Measurements from ENCODE around the gene NBPF1. TPM values are rescaled to one million over a fixed set of nuclear protein-coding genes. Genes with fewer than 3 reads are reported as not detected.
"Not testable (repeated sequence)": the region's sequence is repeated elsewhere in the genome, so short reads cannot be mapped to it uniquely, and the experiment has no call there.

NBPF1 gene
- total RNA-seq, 1 donor from 2014 or later: 12.6 TPM

- peak; percentile 73 for DNase-seq (ENCODE audit: low spot score)
- intact Hi-C loops (cut with DNase I): not testable (repeated sequence)
Measured at GRCh38 chr1:16609761-16610160, 3.6 kb downstream of the NBPF1 start.

GRCh38 chr1:16608838-16609560 lies 4.4 kb downstream of the NBPF1 start:
- DNase-seq (ENCODE audit: low spot score): no peak
- intact Hi-C loops (cut with DNase I): no loop called here

DNA sequence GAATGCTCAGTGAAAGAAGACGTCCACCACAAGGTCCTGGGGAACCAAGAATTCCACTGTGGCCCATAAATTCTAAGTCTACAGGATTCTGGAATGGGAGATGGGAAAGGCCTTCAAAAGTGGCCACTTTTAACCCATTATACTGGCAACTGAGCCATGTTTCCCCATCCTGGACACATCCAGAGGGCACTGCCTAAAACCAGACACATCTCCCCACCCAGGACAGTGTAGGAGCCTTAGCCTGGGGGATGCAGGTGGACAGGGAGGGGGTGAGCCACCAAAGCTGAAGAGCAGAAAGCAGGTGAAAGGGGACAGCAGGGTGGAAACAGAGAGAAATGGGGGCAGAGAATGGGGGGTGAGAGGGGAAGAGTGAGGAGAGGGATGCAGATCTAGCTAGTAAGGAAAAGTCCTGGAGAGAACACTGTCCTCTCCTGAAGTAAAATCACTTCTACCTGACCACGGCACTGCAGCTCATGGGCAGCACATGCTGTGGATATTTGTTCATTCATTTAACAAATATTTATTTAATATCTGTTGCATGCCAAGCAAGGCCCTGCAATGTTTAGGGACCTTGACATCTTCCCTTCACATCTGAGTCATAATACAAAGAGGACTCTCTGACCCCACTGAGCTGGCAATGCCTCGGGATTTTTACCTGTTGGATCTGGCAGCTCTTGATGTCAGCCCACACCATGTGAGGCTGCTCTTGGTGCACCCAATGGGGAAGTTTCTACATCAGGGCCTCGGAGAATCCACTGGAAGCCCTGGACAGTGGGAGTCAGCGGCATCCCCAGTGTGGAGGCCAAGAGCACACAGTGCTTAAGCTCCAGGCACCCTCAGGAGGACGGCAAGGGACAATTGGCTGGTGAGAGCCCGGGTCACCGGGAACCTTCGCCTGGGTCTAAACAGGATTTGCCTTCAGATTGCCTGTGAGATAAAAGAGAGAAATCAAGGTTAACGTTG lies 5.2 kb downstream of the NBPF1 start:
- DNase-seq (ENCODE audit: low spot score); intact Hi-C loops (cut with DNase I): not testable (repeated sequence)

- intact Hi-C loops (cut with DNase I): no loop called here
- peak; percentile 74 for DNase-seq (ENCODE audit: low spot score)
Measured at GRCh38 chr1:16607433-16607851, 5.9 kb downstream of the NBPF1 start.

GRCh38 chr1:16606666-16607432 lies 6.5 kb downstream of the NBPF1 start:
- intact Hi-C loops (cut with DNase I); DNase-seq (ENCODE audit: low spot score): not testable (repeated sequence)

DNA sequence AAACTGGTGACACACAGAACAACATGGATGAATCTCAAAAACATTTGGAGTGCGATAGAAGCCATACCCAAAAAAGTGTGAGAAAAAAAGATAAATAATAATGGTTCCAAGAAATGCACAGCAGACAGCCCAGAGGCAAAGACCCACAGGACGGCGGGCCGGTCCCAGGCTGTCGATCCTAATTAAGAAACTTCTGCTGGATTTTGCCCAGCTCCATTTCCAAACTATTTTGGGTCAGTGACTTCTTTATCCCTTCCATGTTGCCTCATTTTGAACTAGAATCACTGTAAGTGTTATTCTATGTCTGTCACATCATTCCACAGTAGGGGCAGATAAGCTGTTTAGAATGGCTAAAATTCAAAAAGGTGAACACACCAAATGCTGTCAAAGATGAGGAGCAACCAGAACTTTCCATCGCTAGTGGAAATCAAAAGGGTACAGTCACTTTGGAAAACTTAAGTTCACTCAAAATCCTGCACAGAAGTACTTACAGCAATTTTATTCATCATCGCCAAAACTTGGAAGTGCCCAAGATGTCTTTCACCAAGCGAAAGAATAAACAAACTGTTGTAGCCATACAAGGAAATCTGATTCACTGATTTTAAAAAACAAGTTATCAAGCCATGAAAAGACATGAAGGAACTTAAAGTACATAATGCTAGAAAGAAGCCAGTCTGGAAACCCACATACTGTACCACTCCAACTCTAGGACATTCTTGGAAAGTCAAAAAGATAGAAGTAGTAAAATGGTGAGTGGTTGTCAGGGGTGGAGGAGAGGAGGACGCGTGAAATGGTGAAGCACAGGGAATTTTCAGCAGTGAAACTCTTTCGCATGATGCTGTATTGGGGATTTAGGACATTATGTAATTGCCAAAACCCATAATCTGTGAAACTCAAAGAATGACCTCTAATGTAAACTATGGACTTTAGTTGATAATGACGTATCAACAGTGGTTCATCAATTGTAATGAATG lies 7.5 kb downstream of the NBPF1 start:
- DNase-seq (ENCODE audit: low spot score): peak; percentile 72
- intact Hi-C loops (cut with DNase I): no loop called here

DNA sequence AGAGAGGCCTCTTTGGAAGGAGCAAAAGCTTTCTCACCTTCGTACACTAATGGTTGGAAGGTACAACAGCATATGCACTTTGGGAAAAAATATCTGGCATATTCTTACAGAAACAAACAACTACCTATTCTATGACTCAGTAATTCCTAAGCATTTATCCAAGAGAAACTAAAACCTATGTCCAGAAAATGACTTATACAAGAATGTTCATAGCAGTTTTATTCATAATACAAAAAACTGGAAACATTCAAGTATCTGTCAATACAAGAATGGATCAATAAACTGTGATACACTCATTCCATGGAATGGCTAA lies 8.2 kb downstream of the NBPF1 start:
- intact Hi-C loops (cut with DNase I): no loop called here
- no peak for DNase-seq (ENCODE audit: low spot score)

- DNase-seq (ENCODE audit: low spot score); intact Hi-C loops (cut with DNase I): not testable (repeated sequence)
Measured at GRCh38 chr1:16604514-16605212, 8.7 kb downstream of the NBPF1 start.

DNA sequence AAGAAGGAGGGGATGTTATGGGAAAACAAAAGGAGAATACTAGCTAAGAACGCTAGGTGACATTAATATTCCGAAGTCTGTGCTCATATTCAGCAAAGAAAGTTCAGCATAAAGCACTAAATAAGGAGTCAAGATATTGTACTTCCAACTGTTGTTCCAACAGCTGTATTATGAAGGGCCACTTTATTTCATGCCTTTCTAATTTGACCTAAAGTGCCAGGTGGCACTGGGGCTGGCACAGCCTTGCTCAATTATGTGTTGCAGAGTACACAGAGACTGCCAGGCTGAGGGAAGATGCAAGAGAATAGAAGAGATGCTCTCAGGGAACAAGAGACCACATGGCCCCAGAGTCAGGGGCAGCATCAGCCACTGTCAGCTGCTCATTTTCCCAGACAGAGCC lies 9.7 kb downstream of the NBPF1 start:
- intact Hi-C loops (cut with DNase I); DNase-seq (ENCODE audit: low spot score): not testable (repeated sequence)

DNA sequence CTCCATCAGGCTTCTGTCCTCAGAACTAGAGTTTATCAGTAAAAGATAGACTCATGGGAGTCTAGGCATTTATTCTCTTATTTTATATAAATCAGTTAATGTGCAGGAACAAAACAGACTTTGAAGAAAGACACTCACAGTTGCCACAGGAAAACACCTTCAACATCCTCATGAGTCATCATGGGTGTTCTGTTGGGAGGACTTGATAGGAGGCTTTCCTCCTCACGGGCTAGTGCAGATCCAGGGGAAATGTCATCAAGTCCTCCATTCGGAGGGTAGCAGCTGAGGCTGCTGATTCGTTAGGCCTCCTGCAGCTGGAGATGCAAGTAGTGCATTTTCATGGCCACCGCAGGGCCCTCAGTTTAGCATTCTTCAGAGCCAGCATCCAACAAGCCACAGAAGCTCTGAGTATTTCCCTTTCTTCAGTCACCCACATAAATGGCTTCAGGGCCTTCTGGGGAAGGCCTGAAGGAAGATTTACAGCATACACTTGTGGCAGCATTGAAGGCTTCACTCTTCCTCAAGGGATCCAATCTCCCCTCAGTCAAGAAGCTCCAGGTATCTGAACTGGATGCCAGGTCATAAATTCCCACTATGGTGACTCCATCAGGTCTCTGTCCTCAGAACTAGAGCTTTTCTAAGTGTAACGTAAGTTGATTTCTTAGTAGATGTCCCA lies 10.9 kb downstream of the NBPF1 start:
- DNase-seq (ENCODE audit: low spot score); intact Hi-C loops (cut with DNase I): not testable (repeated sequence)

- intact Hi-C loops (cut with DNase I); DNase-seq (ENCODE audit: low spot score): not testable (repeated sequence)
Measured at GRCh38 chr1:16600855-16601786, 12.2 kb downstream of the NBPF1 start.

DNA sequence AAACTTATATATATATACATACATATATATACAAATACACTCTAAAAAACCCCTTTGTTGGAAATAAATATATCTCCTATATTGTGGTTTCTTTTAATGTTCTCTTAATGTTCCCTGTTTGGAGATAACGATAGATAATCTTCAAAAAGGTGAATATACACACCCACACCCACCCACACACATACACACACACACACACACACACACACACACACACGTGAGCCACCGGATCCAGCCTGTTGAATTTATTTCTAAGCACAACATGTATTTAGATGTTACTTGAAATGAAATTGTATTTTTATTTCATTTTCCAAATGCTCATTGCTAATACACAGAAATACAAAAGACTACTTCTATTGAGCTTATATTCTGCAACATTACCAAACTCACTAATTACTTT lies 14.0 kb downstream of the NBPF1 start:
- DNase-seq (ENCODE audit: low spot score); intact Hi-C loops (cut with DNase I): not testable (repeated sequence)

DNA sequence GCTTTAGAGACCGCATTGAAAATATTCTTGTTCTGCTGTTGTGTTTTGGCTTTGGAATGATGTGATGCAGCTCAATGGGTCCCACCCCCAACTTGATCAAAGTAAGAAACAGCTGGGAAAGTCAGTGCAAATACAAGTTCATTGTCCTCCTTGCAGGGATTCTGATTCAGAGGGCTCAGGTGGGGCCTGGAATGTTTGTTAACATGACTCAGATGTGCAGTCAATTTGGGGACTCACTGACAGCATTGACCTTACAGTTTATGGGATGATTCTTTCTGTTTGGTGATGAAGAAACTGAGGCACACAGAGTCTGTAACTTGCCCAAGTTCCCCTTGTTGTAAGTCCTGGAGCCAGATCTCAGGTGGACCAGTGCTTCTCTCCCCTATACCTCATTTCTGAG lies 18.1 kb downstream of the NBPF1 start:
- intact Hi-C loops (cut with DNase I); DNase-seq (ENCODE audit: low spot score): not testable (repeated sequence)

- intact Hi-C loops (cut with DNase I); DNase-seq (ENCODE audit: low spot score): not testable (repeated sequence)
Measured at GRCh38 chr1:16591845-16592244, 21.5 kb downstream of the NBPF1 start.

- intact Hi-C loops (cut with DNase I); DNase-seq (ENCODE audit: low spot score): not testable (repeated sequence)
Measured at GRCh38 chr1:16588081-16588480, 25.3 kb downstream of the NBPF1 start.

DNA sequence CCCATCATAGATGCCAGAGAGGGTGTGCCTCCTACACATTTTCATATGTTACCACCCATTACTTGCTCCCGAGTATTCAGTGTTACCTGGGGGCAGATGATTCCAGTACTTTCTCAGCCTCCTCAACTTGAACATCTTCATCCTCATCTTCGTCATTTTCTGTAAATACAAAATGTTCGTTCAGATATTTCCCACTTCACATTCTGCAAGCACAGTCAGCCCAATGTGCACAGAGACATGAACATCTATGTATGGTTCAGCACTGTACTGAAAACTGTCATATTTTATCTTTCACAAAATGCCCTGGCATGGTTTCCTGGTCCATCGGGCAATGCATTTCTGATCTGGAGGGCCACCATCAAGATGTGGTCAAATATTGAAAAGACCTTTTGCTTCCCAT lies 25.7 kb downstream of the NBPF1 start:
- intact Hi-C loops (cut with DNase I); DNase-seq (ENCODE audit: low spot score): not testable (repeated sequence)
